Raji (cell line): ENCODE data around the gene PARP1.

Experiments
- POLR2A ChIP-seq: IDR thresholded peaks from 2 replicates; pipeline ENCODE4 v1.6.1; 2011; ENCODE audit warnings: low read depth, low read length, control low read depth; ENCODE audit not compliant: insufficient read depth

Gene PARP1

GRCh38 chr1:226433341-226433720 is 25.4 kb upstream of the PARP1 start:
- no peak for TF ChIP-seq POLR2A

GRCh38 chr1:226432586-226433340 is 24.9 kb upstream of the PARP1 start:
- TF ChIP-seq POLR2A = no peak

GRCh38 chr1:226429858-226430715 is 22.2 kb upstream of the PARP1 start:
- TF ChIP-seq POLR2A = no peak

GRCh38 chr1:226428791-226429461 is 21.0 kb upstream of the PARP1 start:
- TF ChIP-seq POLR2A = no peak

GRCh38 chr1:226428348-226428747 is 20.5 kb upstream of the PARP1 start:
- TF ChIP-seq POLR2A = no peak

GRCh38 chr1:226427131-226427530 is 19.2 kb upstream of the PARP1 start:
- no peak for TF ChIP-seq POLR2A

GRCh38 chr1:226425431-226426031 is 17.6 kb upstream of the PARP1 start:
- TF ChIP-seq POLR2A = no peak

GRCh38 chr1:226425004-226425378 is 17.1 kb upstream of the PARP1 start:
- no peak for TF ChIP-seq POLR2A

- TF ChIP-seq POLR2A = no peak
Measured at GRCh38 chr1:226424221-226425003, 16.5 kb upstream of the PARP1 start.

- TF ChIP-seq POLR2A = no peak
Measured at GRCh38 chr1:226422478-226422877, 14.6 kb upstream of the PARP1 start.

GRCh38 chr1:226420897-226421296 is 13.0 kb upstream of the PARP1 start:
- TF ChIP-seq POLR2A = no peak

GRCh38 chr1:226420328-226420727 is 12.4 kb upstream of the PARP1 start:
- no peak for TF ChIP-seq POLR2A

GRCh38 chr1:226419284-226420029 is 11.6 kb upstream of the PARP1 start:
- TF ChIP-seq POLR2A = no peak
